Neural crest cell (in vitro differentiated cells): ENCODE data around the gene ESYT3. TPM values are rescaled to one million over a fixed set of nuclear protein-coding genes. Genes with fewer than 3 reads are reported as not detected.

Experiments
- DNase-seq: peaks from one replicate; pipeline ENCODE4 v3.0.0; 2021; ENCODE audit warnings: low read depth, mixed read lengths, low spot score
- H3K27ac Mint-ChIP-seq: one replicate; pipeline ENCODE4 v1.8.0; 2021; ENCODE audit warnings: mild to moderate bottlenecking, mixed read lengths; ENCODE audit not compliant: unreplicated experiment
- H3K27me3 Mint-ChIP-seq: 2 replicates; pipeline ENCODE4 v1.8.0; 2021; ENCODE audit warnings: low read depth, mild to moderate bottlenecking, mixed read lengths
- H3K36me3 Mint-ChIP-seq: 2 replicates; pipeline ENCODE4 v1.8.0; 2021; ENCODE audit warnings: low read depth, mild to moderate bottlenecking, mixed read lengths
- H3K4me1 Mint-ChIP-seq: 2 replicates; pipeline ENCODE4 v1.8.0; 2021; ENCODE audit warnings: mixed read lengths
- H3K4me3 Mint-ChIP-seq: one replicate; pipeline ENCODE4 v1.8.0; 2021; ENCODE audit warnings: mild to moderate bottlenecking, mixed read lengths
- H3K9me3 Mint-ChIP-seq: 2 replicates; pipeline ENCODE4 v1.8.0; 2021; ENCODE audit warnings: mixed read lengths
- long read RNA-seq: library from polyadenylated mRNA; unstranded; transcript quantifications from one replicate; pipeline ENCODE4 v2.0.0, GENCODE V29; 2020
- total RNA-seq: library from RNA; stranded (reverse); gene quantifications from 2 replicates; pipeline ENCODE4 v1.2.1, GENCODE V29; 2021
- TF ChIP-seq, protein P1 (sequence below): fragments of 200-600 bp; sonication (generic); conservative IDR thresholded peaks from 2 replicates; pipeline ENCODE4 v1.5.0; 2021; ENCODE audit warnings: antibody characterized with exemption, mild to moderate bottlenecking

Gene ESYT3, protein sequence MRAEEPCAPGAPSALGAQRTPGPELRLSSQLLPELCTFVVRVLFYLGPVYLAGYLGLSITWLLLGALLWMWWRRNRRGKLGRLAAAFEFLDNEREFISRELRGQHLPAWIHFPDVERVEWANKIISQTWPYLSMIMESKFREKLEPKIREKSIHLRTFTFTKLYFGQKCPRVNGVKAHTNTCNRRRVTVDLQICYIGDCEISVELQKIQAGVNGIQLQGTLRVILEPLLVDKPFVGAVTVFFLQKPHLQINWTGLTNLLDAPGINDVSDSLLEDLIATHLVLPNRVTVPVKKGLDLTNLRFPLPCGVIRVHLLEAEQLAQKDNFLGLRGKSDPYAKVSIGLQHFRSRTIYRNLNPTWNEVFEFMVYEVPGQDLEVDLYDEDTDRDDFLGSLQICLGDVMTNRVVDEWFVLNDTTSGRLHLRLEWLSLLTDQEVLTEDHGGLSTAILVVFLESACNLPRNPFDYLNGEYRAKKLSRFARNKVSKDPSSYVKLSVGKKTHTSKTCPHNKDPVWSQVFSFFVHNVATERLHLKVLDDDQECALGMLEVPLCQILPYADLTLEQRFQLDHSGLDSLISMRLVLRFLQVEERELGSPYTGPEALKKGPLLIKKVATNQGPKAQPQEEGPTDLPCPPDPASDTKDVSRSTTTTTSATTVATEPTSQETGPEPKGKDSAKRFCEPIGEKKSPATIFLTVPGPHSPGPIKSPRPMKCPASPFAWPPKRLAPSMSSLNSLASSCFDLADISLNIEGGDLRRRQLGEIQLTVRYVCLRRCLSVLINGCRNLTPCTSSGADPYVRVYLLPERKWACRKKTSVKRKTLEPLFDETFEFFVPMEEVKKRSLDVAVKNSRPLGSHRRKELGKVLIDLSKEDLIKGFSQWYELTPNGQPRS
- 0.44 and 1.1 TPM in 2 replicates for total RNA-seq
- long read RNA-seq: 0 reads

DNA sequence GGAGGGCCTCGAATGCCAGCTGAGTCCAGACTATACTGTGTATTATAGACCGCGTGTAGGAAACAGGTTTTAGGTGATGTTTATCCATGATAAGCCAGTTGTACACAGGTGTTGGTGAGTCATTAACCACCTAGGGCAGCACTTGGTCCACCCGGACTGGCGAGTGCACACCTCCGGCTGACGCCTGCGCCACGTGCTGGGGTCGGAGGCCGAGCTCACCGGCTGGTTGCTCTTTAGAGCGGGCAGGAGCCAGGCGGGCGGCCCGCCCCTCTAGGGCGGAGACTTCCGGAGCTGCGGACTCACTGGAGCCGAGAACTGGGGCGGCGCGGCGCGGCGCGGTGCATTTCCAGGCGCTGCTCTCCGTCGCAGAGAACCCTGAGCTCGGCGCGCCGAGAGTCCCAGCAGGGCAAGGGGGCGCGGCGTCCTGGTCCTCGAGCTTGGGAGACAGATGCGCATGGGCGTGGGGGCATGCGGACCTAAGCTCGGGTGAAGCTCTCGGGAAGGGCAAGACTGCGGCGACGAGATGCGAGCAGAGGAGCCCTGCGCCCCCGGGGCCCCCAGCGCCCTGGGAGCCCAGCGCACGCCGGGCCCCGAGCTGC, at the start of gene ESYT3:
Gene ESYT3 (plus strand): TSS at position 341 of the 599 bp plus-strand sequence. CDS start 183 bp downstream, at position 524.
- Mint-ChIP-seq H3K4me1 (no peaks in the 10 kb centered on the region), H3K27ac (no peak within 1 kb of the TSS), H3K9me3 (no peaks in the 10 kb centered on the region), H3K4me3 (peak within 1 kb of the TSS; percentile 73), H3K27me3 (peaks cover 91% of the 10 kb centered on the region), H3K36me3 (no peaks in the 10 kb centered on the region)
- TF ChIP-seq, protein P1, sequence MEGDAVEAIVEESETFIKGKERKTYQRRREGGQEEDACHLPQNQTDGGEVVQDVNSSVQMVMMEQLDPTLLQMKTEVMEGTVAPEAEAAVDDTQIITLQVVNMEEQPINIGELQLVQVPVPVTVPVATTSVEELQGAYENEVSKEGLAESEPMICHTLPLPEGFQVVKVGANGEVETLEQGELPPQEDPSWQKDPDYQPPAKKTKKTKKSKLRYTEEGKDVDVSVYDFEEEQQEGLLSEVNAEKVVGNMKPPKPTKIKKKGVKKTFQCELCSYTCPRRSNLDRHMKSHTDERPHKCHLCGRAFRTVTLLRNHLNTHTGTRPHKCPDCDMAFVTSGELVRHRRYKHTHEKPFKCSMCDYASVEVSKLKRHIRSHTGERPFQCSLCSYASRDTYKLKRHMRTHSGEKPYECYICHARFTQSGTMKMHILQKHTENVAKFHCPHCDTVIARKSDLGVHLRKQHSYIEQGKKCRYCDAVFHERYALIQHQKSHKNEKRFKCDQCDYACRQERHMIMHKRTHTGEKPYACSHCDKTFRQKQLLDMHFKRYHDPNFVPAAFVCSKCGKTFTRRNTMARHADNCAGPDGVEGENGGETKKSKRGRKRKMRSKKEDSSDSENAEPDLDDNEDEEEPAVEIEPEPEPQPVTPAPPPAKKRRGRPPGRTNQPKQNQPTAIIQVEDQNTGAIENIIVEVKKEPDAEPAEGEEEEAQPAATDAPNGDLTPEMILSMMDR: no peak
- peak; percentile 49 for DNase-seq

DNA sequence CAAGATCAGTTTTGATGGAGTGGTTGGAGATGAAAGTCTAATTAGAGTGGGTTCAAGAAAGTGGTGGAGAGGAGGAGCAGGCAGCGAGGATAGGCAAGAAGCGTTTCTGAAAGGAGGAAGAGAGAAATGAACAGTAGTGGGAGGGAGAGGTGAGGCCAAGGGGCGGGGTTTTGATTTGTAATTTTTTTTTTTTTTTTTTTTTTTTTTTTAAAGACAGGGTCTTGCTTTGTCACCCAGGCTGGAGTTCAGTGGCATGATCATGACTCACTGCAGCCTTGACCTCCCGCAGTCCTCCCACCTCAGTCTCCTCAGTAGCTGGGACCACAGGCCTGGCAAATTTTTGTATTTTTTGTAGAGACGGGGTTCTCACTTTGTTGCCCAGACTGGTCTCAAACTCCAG, 49.4 kb upstream of the ESYT3 start:
- peaks cover 15% of the 10 kb centered on the region for H3K4me1 Mint-ChIP-seq
- TF ChIP-seq, protein P1: no peak
- H3K27me3 Mint-ChIP-seq: no peaks in the 10 kb centered on the region

DNA sequence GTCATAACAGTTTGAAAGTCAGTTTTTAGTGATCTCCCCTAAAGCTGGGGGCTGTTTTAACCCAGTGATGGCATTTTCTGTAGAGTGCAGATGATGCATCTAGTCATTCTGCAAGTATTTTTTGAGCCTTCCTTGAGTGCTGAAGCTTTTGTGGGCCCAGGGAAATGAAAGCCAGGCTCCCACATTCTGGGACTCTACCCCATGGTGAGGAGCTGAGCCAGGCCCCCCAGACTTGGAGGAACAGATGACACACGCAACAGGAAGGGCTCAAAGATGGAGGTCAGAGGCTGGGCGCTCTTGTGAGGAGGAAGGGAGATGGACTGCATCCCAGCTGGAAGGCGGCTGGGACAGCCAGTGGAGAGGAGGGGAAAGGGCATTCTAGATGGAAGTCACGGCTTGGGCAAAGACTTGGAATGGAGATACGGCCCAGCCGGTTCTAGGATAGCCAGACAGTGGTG, 45.2 kb upstream of the ESYT3 start:
- H3K27ac Mint-ChIP-seq: no peak overlapping the region
- peaks cover 2% of the 10 kb centered on the region for H3K36me3 Mint-ChIP-seq
- H3K4me3 Mint-ChIP-seq: no peak overlapping the region
- TF ChIP-seq, protein P1: no peak
- H3K9me3 Mint-ChIP-seq: peaks cover 3% of the 10 kb centered on the region
- H3K4me1 Mint-ChIP-seq: peaks cover 5% of the 10 kb centered on the region
- no peak for DNase-seq
- H3K27me3 Mint-ChIP-seq: no peaks in the 10 kb centered on the region

More for the DNA sequence above, 49.4 kb upstream of the ESYT3 start:
- DNase-seq: no peak
- Mint-ChIP-seq H3K4me3 (no peak overlapping the region), H3K36me3 (peaks cover 3% of the 10 kb centered on the region), H3K27ac (no peak overlapping the region), H3K9me3 (peaks cover 3% of the 10 kb centered on the region)

DNA sequence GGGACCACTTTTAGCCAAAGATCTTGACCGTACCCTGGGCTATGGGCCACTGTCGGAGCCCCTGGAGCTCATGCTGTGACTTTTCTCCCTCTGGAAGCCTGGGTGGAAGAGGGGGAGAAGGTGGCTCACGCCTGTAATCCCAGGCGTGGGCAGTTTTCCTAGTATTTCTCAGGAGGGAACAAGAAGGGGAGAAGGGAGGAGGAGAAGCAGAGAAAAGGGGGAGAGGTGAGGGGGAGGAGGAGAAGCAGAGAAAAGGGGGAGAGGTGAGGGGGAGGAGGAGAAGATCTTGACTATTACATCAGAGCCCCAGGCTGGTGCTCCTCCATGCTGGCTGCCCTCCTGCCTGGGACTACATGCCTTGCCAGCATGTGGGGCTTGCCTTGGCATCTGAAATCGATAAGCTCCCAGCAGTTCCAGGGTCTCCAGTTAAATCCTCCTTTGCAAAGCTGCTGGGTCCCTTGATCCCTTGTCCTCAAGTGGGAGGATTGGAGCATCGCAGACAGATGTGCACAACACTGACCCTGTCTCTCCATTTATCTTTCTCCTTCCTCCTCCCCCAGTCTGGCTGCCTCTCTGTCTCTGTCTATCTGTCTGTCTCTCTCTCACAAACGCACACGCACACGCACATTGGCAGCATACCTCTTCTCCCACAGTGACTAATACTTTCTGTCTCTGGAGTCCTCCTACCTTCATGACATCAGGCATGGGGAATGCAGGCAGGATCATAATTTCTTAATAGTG, 44.4 kb upstream of the ESYT3 start:
- H3K27ac Mint-ChIP-seq: no peak overlapping the region
- H3K4me3 Mint-ChIP-seq: no peak overlapping the region

More for the DNA sequence above, 44.4 kb upstream of the ESYT3 start:
- Mint-ChIP-seq H3K36me3 (no peaks in the 10 kb centered on the region), H3K9me3 (no peaks in the 10 kb centered on the region), H3K4me1 (no peaks in the 10 kb centered on the region), H3K27me3 (no peaks in the 10 kb centered on the region)
- DNase-seq: no peak
- TF ChIP-seq, protein P1: no peak
